ENCODE measurements around the gene CDHR4. TPM values are rescaled to one million over a fixed set of nuclear protein-coding genes. Genes with fewer than 3 reads are reported as not detected.

CDHR4 gene
- total and polyA plus RNA-seq, 2 of the 8 experiments (the other 6 are each of a cell fraction or from before 2014, with no cell fraction given): 0.50 to 0.60 TPM

DNA sequence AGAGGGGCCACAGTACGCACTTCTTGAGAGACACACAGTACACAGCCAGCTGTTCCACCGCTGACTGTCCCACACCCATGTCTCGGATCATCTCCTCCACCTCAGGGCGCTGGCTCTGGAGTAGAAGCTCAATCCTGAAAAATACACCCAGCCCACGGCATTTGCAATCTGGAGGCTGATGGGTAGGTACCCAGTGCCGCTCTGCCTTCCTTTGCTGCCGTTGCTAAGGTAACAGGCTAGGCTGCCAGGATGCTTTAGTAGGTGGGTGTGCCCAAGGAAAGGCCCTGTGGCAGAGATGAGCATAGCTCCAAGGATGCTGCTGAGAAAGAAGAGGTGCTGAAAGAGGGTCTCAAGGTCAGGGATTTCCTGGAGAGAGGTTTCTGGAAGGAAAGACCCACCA lies 42.1 kb upstream of the CDHR4 start:
- no peak overlapping the region for H2BK12ac ChIP-seq (ENCODE audit: low read depth, low read length)
- H2BK5ac ChIP-seq (ENCODE audit: low read depth, low read length): no peak overlapping the region
- WGBS, 2 experiments (ENCODE audit: extremely low coverage in 1 of 2, insufficient coverage in 1 of 2, insufficient read length in 1 of 2, insufficient replicate concordance in 2 of 2, low coverage in 1 of 2, low lambda C conversion rate in 2 of 2, missing lambda C conversion rate in 1 of 2): 96% methylated on average over 6 of the region's 7 CpGs; no CpG with 5 or more reads in 1 of the 2 experiments
- H3K23ac ChIP-seq (ENCODE audit: insufficient read length): no peak overlapping the region
- no peak overlapping the region for H2BK120ac ChIP-seq (replicated peaks; ENCODE audit: low read depth, low read length)
- no peak overlapping the region for H2AFZ ChIP-seq (ENCODE audit: low read length)
- no peak overlapping the region for H3K56ac ChIP-seq (replicated peaks; ENCODE audit: insufficient read length, low read depth, low read length)
- no peak overlapping the region for H3K4me3 ChIP-seq (ENCODE audit: extremely low read depth in 1 of 4, insufficient read depth in 2 of 4, low read depth in 3 of 4, low read length in 4 of 4)
- H2BK20ac ChIP-seq (ENCODE audit: low read length): no peak overlapping the region
- DNase-seq (ENCODE audit: low read depth in 1 of 2, low spot score in 2 of 2) (no peak), FAIRE-seq (no peak)
- no peaks in the 10 kb centered on the region for H3K79me2 ChIP-seq (ENCODE audit: control insufficient read depth in 1 of 2, insufficient read depth in 2 of 2, low read length in 2 of 2)
- no peaks in the 10 kb centered on the region for H3K79me1 ChIP-seq (ENCODE audit: low read depth, low read length)
- H4K91ac ChIP-seq (replicated peaks; ENCODE audit: insufficient read length, low read length): no peak overlapping the region
- peaks cover 2 to 43% (median 35%) of the 10 kb centered on the region in 4 experiments; a peak in 7 of 8 replicates for H3K36me3 ChIP-seq (ENCODE audit: control insufficient read depth in 2 of 4, insufficient read depth in 4 of 4, low read length in 3 of 4)
- peaks cover 0 to 5% of the 10 kb centered on the region in 2 experiments for H4K20me1 ChIP-seq (replicated peaks in 1 of 2; ENCODE audit: control insufficient read depth in 1 of 2, insufficient read depth in 2 of 2, low read length in 2 of 2)
- H3K4me2 ChIP-seq (ENCODE audit: insufficient read depth in 1 of 2, low read depth in 2 of 2, low read length in 2 of 2): no peak overlapping the region
- ChIA-PET POLR2A (ENCODE audit: partially characterized antibody) (interaction anchor here (0.7 to 1.8 kb wide), 5 partner anchors 14 to 61 kb away, joined by 3 to 5 read pairs (median 3); partner anchors contain the start of gene TRAIP), CTCF (ENCODE audit: partially characterized antibody) (interaction anchor here (0.8 to 15.2 kb wide), 27 partner anchors 8 to 302 kb away, joined by 3 to 306 read pairs (median 8); partner anchors contain the start of genes AMIGO3, CDHR4, INKA1 and IP6K1)
- H3K23me2 ChIP-seq (ENCODE audit: low read depth, low read length): no peaks in the 10 kb centered on the region
- H2BK15ac ChIP-seq (ENCODE audit: low read length): no peak overlapping the region
- no peak overlapping the region; a peak in 1 of 7 replicates for H3K9ac ChIP-seq (replicated peaks in 1 of 4; ENCODE audit: extremely low read depth in 1 of 4, low read depth in 3 of 4, low read length in 3 of 4)
- no peak overlapping the region for H3K14ac ChIP-seq (ENCODE audit: insufficient read length)
- no peak overlapping the region for H3K18ac ChIP-seq (ENCODE audit: extremely low read depth, low read length)
- H3K9me3 ChIP-seq (ENCODE audit: insufficient read depth in 2 of 2, low read depth in 1 of 2, low read length in 1 of 2): no peaks in the 10 kb centered on the region
- H3K27me3 ChIP-seq (replicated peaks in 1 of 4; ENCODE audit: control insufficient read depth in 3 of 4, extremely low read depth in 1 of 4, insufficient read depth in 3 of 4, low read length in 3 of 4): no peaks in the 10 kb centered on the region
- no peak overlapping the region for H3K4ac ChIP-seq (replicated peaks; ENCODE audit: insufficient read length, low read depth, low read length)
- H4K8ac ChIP-seq (ENCODE audit: extremely low read depth, insufficient read depth, low read length): no peak overlapping the region
- H4K5ac ChIP-seq (ENCODE audit: insufficient read length, low read depth, low read length): no peak overlapping the region
- no peak overlapping the region for H3K27ac ChIP-seq (ENCODE audit: low read depth, low read length)
- no peak overlapping the region for H2AK5ac ChIP-seq (ENCODE audit: low read depth, low read length)
- H3K4me1 ChIP-seq (replicated peaks in 1 of 4; ENCODE audit: control insufficient read depth in 3 of 4, insufficient read depth in 4 of 4, low read length in 3 of 4): peaks cover 0 to 6% (median 0%) of the 10 kb centered on the region in 4 experiments; a peak in 2 of 7 replicates
- TF ChIP-seq GTF2F1 (IDR thresholded peaks at IDR 0.05; ENCODE audit: borderline replicate concordance, low read depth, low read length): no peak
- no peak for TF ChIP-seq BRCA1 (IDR thresholded peaks at IDR 0.05; ENCODE audit: low read depth, low read length)
- no peak for TF ChIP-seq RFX5 (IDR thresholded peaks at IDR 0.05; ENCODE audit: borderline replicate concordance, low read depth, low read length)
- TF ChIP-seq NANOG (IDR thresholded peaks at IDR 0.05; ENCODE audit: insufficient read depth, low read depth, low read length, poor library complexity, severe bottlenecking): no peak
- TF ChIP-seq TAF1 (IDR thresholded peaks at IDR 0.05; ENCODE audit: low read depth, low read length): no peak
- no peak for TF ChIP-seq CHD2 (IDR thresholded peaks at IDR 0.05; ENCODE audit: low read length)
- TF ChIP-seq CBX5 (IDR thresholded peaks at IDR 0.05; ENCODE audit: low read depth, low read length): no peak
- no peak for TF ChIP-seq RNF2 (IDR thresholded peaks at IDR 0.05; ENCODE audit: borderline replicate concordance, low read depth, low read length, missing control alignments, poor library complexity, severe bottlenecking)
